Activated CD8-positive, alpha-beta memory T cell treated with anti-CD3 and anti-CD28 coated beads for 1 hour (primary cell): Measurements from ENCODE around the gene CAPN6.

Source experiments
- DNase-seq, 2 donors: peaks; one replicate each; pipeline ENCODE4 v3.0.0-alpha.2; 2020; ENCODE audit warnings: low read depth in 1 of 2; ENCODE audit errors: extremely low read depth in 1 of 2

CAPN6 gene, protein sequence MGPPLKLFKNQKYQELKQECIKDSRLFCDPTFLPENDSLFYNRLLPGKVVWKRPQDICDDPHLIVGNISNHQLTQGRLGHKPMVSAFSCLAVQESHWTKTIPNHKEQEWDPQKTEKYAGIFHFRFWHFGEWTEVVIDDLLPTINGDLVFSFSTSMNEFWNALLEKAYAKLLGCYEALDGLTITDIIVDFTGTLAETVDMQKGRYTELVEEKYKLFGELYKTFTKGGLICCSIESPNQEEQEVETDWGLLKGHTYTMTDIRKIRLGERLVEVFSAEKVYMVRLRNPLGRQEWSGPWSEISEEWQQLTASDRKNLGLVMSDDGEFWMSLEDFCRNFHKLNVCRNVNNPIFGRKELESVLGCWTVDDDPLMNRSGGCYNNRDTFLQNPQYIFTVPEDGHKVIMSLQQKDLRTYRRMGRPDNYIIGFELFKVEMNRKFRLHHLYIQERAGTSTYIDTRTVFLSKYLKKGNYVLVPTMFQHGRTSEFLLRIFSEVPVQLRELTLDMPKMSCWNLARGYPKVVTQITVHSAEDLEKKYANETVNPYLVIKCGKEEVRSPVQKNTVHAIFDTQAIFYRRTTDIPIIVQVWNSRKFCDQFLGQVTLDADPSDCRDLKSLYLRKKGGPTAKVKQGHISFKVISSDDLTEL

DNA sequence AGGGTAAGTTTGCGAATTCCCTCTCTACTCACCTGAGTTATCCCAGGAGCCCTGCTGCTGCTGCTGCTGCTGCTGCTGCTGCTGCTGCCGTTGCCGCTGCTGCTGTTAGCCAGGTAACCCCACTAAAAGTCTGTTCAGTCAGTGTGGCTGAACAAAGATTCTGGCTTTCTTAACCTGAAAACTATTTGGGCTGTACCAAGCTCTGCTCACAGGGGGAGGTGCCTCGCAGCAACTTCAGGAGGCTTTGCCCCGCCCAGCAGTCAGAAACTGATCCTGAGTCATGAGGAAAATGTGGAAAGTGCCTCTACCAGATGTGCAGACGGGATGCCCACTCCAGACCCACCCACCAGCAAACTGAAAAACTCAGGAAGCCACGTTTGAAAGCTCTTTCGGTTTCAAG is at the start of gene CAPN6:
Gene CAPN6 (minus strand): TSS at position 145 of the 400 bp plus-strand sequence. CDS start 6,547 bp downstream, outside the sequence.
- no peak for DNase-seq

DNA sequence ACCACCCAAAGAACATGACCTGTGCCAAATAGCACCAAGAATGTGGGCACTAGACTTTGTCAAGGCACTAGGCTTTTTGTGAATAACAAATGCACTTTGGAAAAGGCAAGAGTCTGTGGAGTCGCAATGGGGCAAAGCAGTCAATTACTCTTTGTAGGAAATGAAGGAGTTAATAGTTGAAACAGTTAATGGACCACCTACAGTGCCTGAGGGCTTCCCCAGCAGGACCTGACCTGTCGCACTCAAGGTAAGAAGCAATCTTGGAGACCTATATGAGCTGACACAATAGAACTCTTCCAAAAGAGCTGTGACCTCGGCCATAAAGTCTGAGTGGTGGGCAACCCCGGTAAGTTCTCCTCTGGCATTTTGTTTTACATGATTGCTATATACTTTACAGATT is 49.2 kb upstream of the CAPN6 start:
- DNase-seq: no peak

- no peak for DNase-seq
Observed at GRCh38 chrX:111318901-111319300, 48.6 kb upstream of the CAPN6 start.

DNA sequence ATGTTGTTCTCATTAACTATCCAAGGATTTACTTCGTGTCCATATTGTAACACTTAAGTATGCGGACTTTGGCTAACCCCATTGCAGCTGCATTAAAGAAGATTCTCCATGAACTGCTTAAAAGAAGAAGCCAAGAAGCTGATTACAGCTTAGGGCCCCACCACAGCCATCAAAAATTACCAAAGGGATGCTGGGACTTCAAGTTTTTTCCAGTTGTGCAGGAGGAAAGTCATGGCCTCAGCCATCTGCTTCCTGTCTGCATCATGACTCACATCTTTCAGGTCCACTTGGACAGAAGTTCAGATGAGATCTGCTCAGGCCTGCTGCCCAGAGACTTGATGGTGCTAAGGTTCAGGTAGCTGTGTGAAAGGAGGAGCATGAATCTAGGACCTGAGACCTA is 38.8 kb upstream of the CAPN6 start:
- no peak for DNase-seq

DNA sequence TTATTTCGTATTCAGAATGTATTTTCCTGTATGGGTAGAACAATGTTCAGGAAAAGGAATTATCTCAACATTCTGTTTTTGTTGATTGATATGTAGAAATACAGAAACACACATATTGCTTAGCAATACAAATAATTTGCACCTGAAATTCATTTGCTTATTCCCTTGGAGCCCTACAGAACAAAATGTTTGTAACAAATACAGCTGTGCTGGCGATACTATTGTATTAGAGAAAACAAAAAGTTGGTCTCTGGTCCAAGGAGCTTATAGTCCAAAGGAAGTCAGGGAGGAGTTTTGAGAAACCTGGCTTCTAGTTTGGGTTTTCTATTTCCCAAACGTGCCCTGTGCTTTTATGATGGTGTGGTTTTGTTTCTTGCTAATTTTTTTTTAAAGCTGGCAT is 37.8 kb upstream of the CAPN6 start:
- no peak for DNase-seq

DNA sequence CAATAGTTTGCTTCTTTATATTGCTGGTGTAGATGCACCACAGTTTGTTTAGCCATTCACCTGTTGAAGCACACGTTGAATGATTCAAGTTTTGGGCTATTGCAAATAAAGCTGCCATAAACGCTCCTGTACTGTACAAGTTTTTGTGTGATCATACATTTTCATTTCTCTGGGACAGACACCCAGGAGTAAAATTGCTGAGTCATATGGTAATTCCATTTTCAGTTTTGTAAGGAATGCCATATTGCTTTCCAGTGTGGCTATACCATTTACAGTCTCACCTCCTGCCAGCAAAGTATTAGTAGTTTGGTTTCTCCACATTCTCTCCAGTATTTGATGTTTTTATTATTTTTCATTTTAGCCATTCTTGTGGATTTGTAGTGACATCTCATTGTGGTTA is 32.0 kb upstream of the CAPN6 start:
- no peak for DNase-seq

DNA sequence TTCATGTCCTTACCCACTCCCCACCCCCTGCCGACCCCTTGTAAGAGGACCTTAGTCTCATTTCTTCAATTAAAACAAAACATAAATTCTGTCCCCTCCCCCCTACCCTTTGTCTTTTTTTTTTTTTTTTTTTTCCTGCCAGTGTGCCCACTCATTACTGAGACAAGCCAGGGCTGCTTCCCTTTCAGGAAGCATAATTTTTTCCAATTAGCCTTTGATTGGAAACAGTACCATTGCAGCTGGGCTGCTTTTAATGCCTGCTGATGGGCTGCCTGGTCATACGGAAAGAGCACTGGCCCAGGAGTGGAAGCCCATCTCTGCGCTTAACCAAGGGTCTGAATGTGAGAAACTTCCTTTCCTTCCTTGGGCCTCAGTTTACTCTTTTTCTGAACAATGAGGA is 18.6 kb upstream of the CAPN6 start:
- DNase-seq: no peak

DNA sequence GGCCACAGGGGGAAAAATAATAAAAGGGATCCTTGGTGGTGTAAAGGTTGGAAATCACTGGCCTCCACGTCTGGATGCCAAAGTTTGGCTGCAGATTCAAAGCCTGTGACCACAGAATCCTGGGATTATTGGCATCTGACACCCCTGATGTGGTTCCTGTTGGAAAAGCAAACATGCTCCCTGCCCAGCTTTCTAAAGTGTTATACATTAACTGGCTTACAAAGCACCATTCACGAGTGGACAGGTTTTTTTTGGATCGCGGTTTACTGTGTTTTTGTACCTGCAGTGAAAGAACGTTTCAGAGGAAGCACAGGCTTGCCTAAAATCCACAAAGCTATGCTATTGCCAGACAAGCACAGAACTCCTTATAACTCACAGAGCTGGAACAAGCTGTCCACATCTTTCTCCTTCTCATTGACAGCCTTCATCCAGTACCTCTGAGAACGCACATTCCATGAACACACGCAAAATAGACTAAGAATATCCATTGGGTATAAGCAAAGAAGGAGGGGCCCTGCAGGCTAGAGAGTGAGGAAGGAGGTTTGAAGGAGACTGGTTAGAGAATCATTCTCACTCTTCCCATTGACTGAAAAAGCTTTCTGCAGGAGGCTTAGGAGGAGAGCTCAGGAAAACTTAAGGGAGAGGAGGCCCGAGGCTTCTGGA is 14.5 kb upstream of the CAPN6 start:
- DNase-seq: no peak

DNA sequence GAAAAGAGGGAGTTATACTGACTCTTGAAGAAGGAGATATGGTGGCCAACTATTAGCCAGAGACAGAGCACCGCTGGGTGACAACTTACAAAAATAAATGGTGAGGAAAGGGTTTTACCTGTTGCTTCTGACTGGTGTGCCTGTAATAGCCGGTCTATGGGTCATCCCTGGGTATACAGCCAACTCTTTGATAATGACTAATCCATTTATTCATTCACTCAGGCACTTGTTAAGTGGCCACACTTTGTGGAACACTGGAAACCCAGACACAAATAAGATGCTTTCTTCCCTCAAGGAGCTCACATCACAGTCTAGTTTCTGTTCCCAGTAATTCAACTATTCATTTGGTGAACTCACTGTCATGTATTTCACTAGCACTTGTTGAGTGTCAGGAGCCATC is 13.2 kb upstream of the CAPN6 start:
- DNase-seq: no peak

- no peak for DNase-seq
Observed at GRCh38 chrX:111282991-111283390, 12.7 kb upstream of the CAPN6 start.

GRCh38 chrX:111282139-111282538 is 11.9 kb upstream of the CAPN6 start:
- DNase-seq: no peak

GRCh38 chrX:111268506-111268905 is 1.8 kb downstream of the CAPN6 start:
- no peak for DNase-seq

- no peak for DNase-seq
Observed at GRCh38 chrX:111265486-111265885, 4.8 kb downstream of the CAPN6 start.

GRCh38 chrX:111264385-111264784 is 5.9 kb downstream of the CAPN6 start:
- no peak for DNase-seq

GRCh38 chrX:111262086-111262485 is 8.2 kb downstream of the CAPN6 start:
- no peak for DNase-seq

GRCh38 chrX:111260451-111260850 is 9.8 kb downstream of the CAPN6 start:
- no peak for DNase-seq

GRCh38 chrX:111259559-111259958 is 10.7 kb downstream of the CAPN6 start:
- DNase-seq: no peak

- DNase-seq: no peak
Observed at GRCh38 chrX:111257733-111258132, 12.6 kb downstream of the CAPN6 start.

- no peak for DNase-seq
Observed at GRCh38 chrX:111254896-111255693, 15.2 kb downstream of the CAPN6 start.

- DNase-seq: no peak
Observed at GRCh38 chrX:111244235-111244750, 26.0 kb downstream of the CAPN6 start.

GRCh38 chrX:111216293-111216801 is 53.9 kb downstream of the CAPN6 start:
- DNase-seq: no peak
